Astrocyte of the cerebellum (primary cell): ENCODE data around the gene THPO.

Source experiments
- DNase-seq: peaks from one replicate; pipeline ENCODE4 v3.0.0-alpha.2; 2011; ENCODE audit warnings: low read depth
- H3K4me3 ChIP-seq: 2 replicates; pipeline ENCODE4 v1.5.1; 2011; ENCODE audit warnings: mild to moderate bottlenecking, low read depth, low read length, moderate library complexity
- CTCF ChIP-seq: IDR thresholded peaks from 2 replicates; pipeline ENCODE4 v1.5.1; 2012; ENCODE audit warnings: low read length, low read depth, moderate library complexity, mild to moderate bottlenecking; ENCODE audit errors: missing control alignments
- in situ Hi-C: cut with HindIII; loops from 2 replicates; pipeline ENCODE4 v1.10.0; 2017; ENCODE audit warnings: low sequenced_read_pairs

THPO gene

GRCh38 chr3:184338511-184338945, 39.5 kb downstream of the THPO start:
- H3K4me3 ChIP-seq: peak overlapping the region; percentile 57
- in situ Hi-C loops: no loop called here
- peak; percentile 2 for TF ChIP-seq CTCF
- no peak for DNase-seq

GRCh38 chr3:184337981-184338380, 40.0 kb downstream of the THPO start:
- no peak for TF ChIP-seq CTCF
- no peak for DNase-seq
- in situ Hi-C loops: no loop called here
- H3K4me3 ChIP-seq: peak overlapping the region; percentile 57

DNA sequence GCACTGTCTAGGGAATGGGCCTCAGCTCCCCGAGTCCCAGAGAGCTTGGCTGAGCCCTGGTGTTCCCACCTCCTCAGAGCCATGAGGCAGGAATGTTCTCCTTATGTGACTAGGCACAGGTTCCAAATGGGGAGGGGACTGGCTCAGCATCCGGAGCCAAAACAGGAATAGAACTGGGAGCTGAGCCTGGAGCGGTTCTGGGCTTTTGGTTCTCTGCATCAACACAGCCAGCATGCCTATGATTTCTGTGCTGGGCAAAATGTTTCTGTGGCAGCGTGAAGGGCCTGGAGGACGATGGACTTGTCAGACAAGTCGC, 40.6 kb downstream of the THPO start, which contains the start of gene FAM131A:
FAM131A (plus strand) TSS at position 202 of the 316 bp plus-strand sequence; CDS start at position 233, 31 bp downstream.
- TF ChIP-seq CTCF: no peak
- peak within 1 kb of the TSS; percentile 57 for H3K4me3 ChIP-seq
- DNase-seq: no peak
- in situ Hi-C loops: no loop called here

DNA sequence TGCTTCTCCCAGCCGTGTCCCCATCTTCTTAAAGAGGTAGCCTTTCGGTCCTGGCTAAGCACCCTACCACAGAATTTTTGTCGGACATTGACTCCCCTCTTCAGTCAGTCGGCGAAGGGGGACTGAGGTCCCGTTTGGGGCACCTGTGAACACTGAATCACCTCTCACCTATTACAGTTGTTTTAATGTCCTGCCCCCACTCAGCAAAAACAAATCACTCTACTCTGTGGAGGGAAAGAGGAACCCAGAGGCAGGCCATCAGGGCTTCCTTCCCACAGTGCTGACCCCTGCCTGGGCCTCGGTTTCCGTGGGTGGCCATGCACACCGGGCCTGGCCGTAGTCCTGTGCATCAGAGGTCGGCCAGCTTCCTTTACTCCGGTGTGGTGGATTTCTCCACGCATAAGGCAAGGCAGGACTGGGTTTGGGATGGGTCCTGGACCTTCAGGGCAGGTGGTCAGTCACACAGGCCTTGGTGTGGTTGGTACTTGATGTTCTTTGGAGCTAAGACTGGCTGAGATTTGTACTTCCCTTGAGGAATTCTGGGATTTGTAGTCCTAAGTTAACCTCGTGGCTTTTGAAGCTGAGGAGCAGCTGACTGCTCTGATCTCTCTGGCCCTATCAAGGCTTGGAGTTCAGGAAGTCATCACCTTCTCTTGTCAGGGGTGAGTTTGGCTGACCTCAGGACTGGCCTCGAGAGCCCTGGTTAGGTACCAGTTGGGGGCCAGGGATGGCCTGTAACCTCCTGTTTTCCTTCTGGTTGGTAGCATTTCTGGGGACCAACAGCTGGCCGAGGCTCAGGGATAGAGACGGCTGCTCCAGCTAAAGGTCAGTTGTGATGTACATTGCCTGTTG, 41.2 kb downstream of the THPO start:
- in situ Hi-C loops: no loop called here

DNA sequence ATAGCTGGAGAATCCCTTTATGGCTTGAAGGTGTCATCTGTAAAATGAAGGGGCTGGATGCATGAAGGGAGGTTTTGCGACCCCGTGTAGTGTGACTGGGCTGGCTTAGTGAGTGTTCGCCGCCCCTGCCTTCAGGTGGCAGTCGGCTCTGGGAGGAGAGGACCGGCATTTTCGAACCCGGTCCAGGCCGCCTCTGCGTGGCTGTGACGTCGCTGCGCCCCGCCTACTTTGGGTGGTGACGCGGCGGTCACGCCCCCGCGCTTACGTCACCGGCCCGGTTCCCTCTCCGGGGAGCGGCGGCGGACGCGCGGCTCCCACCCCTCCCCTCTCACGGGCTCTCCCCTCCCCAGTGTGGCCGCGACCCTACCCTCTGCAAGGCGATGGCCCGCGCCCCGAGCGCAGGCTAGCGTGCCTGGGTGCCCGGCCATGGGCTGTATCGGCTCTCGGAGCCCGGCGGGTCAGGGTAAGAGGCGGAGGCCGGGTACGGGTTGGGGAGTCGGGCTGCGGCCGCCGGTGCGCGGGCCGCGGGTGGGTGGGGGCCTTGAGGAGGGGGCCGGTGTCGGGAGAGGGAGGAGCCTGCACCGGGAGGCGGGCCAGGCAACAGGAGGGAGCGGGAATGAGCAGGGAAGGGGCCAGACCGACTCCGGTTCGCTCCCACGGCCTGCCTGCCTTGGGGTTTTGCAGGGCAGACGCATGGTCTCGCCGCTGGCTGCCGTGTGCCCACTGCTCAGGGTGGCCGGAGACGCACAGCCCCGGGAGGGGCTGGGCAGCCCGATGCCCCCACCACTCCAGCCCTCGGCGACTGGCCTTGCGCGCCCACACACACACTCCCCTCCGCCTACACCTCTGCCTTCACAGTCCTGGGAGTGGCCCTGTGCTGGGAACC, 42.1 kb downstream of the THPO start:
- no peak for DNase-seq
- in situ Hi-C loops: no loop called here
- TF ChIP-seq CTCF: no peak
- peak overlapping the region; percentile 57 for H3K4me3 ChIP-seq

More for the DNA sequence above, 41.2 kb downstream of the THPO start:
- TF ChIP-seq CTCF: no peak
- peak overlapping the region; percentile 57 for H3K4me3 ChIP-seq
- DNase-seq: no peak

- peak overlapping the region; percentile 57 for H3K4me3 ChIP-seq
- in situ Hi-C loops: no loop called here
- DNase-seq: no peak
- no peak for TF ChIP-seq CTCF
Observed at GRCh38 chr3:184335291-184335660, 42.7 kb downstream of the THPO start.
